Natural killer cell (primary cell): ENCODE measurements around the gene IZUMO1. TPM values are rescaled to one million over a fixed set of nuclear protein-coding genes. Genes with fewer than 3 reads are reported as not detected.
A peak's percentile ranks its signal among the peaks of the same experiment; 100 is the strongest.

ENCODE experiments used
- ATAC-seq, 3 donors: fragments of 150-1000 bp in 2 of 3; fragments of 200-7000 bp in 1 of 3; cut with Tn5 transposase; 1 replicate in 1 of 3; 2 replicates in 2 of 3; pipeline ENCODE4 v1.10.0; 2021; ENCODE audit warnings: mild to moderate bottlenecking in 2 of 3, moderate library complexity in 2 of 3
- DNase-seq, 2 donors: peaks; one replicate each; pipeline versions ENCODE4 v3.0.0 to v3.0.0-alpha.2; 2013 to 2021; ENCODE audit warnings: mixed read lengths in 1 of 2
- H3K27ac ChIP-seq: one replicate; pipeline ENCODE4 v1.5.1; 2013; ENCODE audit warnings: mild to moderate bottlenecking, low read length
- H3K27me3 ChIP-seq: one replicate; pipeline ENCODE4 v1.6.1; 2013; ENCODE audit warnings: low read length; ENCODE audit not compliant: control insufficient read depth, insufficient read depth
- H3K36me3 ChIP-seq: one replicate; pipeline ENCODE4 v1.6.1; 2013; ENCODE audit warnings: low read length; ENCODE audit not compliant: control insufficient read depth, insufficient read depth
- H3K4me1 ChIP-seq: one replicate; pipeline ENCODE4 v1.6.1; 2013; ENCODE audit warnings: low read length; ENCODE audit not compliant: control insufficient read depth, insufficient read depth
- H3K4me3 ChIP-seq: one replicate; pipeline ENCODE4 v1.5.1; 2013; ENCODE audit warnings: low read length
- H3K9me3 ChIP-seq: one replicate; pipeline ENCODE4 v1.6.1; 2013; ENCODE audit warnings: low read length; ENCODE audit not compliant: control insufficient read depth, insufficient read depth
- H3K27ac Mint-ChIP-seq, 2 donors: one replicate each; pipeline ENCODE4 v1.8.0; 2022; ENCODE audit warnings: mild to moderate bottlenecking in 2 of 2, mixed read lengths in 2 of 2, moderate library complexity in 1 of 2
- H3K27me3 Mint-ChIP-seq, 2 donors: one replicate each; pipeline ENCODE4 v1.8.0; 2022; ENCODE audit warnings: low read depth in 2 of 2, mixed read lengths in 2 of 2
- H3K36me3 Mint-ChIP-seq: one replicate; pipeline ENCODE4 v1.8.0; 2022; ENCODE audit warnings: mixed read lengths
- H3K4me1 Mint-ChIP-seq, 2 donors: one replicate each; pipeline ENCODE4 v1.8.0; 2022; ENCODE audit warnings: mixed read lengths in 2 of 2
- H3K4me3 Mint-ChIP-seq: one replicate; pipeline ENCODE4 v1.8.0; 2022; ENCODE audit warnings: mild to moderate bottlenecking, moderate library complexity, mixed read lengths
- H3K9me3 Mint-ChIP-seq, 2 donors: one replicate each; pipeline ENCODE4 v1.8.0; 2022; ENCODE audit warnings: mixed read lengths in 2 of 2
- CTCF ChIP-seq: fragments of 200-600 bp; IDR thresholded peaks from one replicate; pipeline ENCODE4 v1.8.0; 2022; ENCODE audit warnings: antibody characterized with exemption
- WGBS: methylation state at CpG from one replicate; pipeline ENCODE4 v1.1.7; 2013; ENCODE audit warnings: missing lambda C conversion rate; ENCODE audit not compliant: insufficient coverage; 5-methylcytosine and 5-hydroxymethylcytosine counted together
- intact Hi-C: fragments of 100-400 bp; cut with micrococcal nuclease; formaldehyde crosslinking; loops from one replicate; pipeline ENCODE4 v1.14.2; 2022
- total RNA-seq, 4 donors: library from RNA; stranded (reverse); fragments of 120-200 nt in 1 of 4; gene quantifications; one replicate each; pipeline versions ENCODE4 v1.2.3 to v1.2.4, GENCODE V29; 2013 to 2022

Gene IZUMO1
- total RNA-seq, 3 donors from 2014 or later (not counting 1 experiment from before 2014, with no cell fraction given) = not detected

GRCh38 chr19:48713041-48713863 is 33.5 kb downstream of the IZUMO1 start:
- no peak for TF ChIP-seq CTCF
- WGBS = 11% methylated on average over 21 of the region's 25 CpGs
- Mint-ChIP-seq H3K27ac (peak overlapping the region; percentile 58 to 68), H3K9me3 (no peaks in the 10 kb centered on the region), H3K4me1 (peaks cover 0 to 25% of the 10 kb centered on the region in 2 donors), H3K4me3 (peak overlapping the region; percentile 83), H3K27me3 (no peaks in the 10 kb centered on the region), H3K36me3 (no peaks in the 10 kb centered on the region)
- DNase-seq = peak in 1 of 2 donors; percentile 41
- intact Hi-C loops = no loop called here
- H3K27ac ChIP-seq = no peak overlapping the region
- no peaks in the 10 kb centered on the region for H3K9me3 ChIP-seq
- H3K4me1 ChIP-seq = peaks cover 21% of the 10 kb centered on the region
- no peaks in the 10 kb centered on the region for H3K36me3 ChIP-seq
- no peak for ATAC-seq
- H3K4me3 ChIP-seq = peak overlapping the region; percentile 78
- no peaks in the 10 kb centered on the region for H3K27me3 ChIP-seq

- H3K4me3 ChIP-seq = no peak overlapping the region
- intact Hi-C loops = no loop called here
- no peaks in the 10 kb centered on the region for H3K36me3 ChIP-seq
- H3K27me3 ChIP-seq = no peaks in the 10 kb centered on the region
- Mint-ChIP-seq H3K4me3 (no peak overlapping the region), H3K27me3 (no peaks in the 10 kb centered on the region), H3K9me3 (no peaks in the 10 kb centered on the region), H3K4me1 (peaks cover 0 to 25% of the 10 kb centered on the region in 2 donors), H3K27ac (no peak overlapping the region), H3K36me3 (no peaks in the 10 kb centered on the region)
- no peak overlapping the region for H3K27ac ChIP-seq
- H3K9me3 ChIP-seq = no peaks in the 10 kb centered on the region
- ATAC-seq (no peak), DNase-seq (no peak)
- H3K4me1 ChIP-seq = peaks cover 21% of the 10 kb centered on the region
- no peak for TF ChIP-seq CTCF
- WGBS = 95% methylated on average over 4 of the region's 4 CpGs
These were observed 35.5 kb downstream of the IZUMO1 start for GRCh38 chr19:48711106-48711662.

- no peak overlapping the region for H3K4me3 ChIP-seq
- WGBS = 94% methylated on average over 11 of the region's 11 CpGs
- H3K36me3 Mint-ChIP-seq = no peaks in the 10 kb centered on the region
- DNase-seq (no peak), ATAC-seq (no peak)
- no peaks in the 10 kb centered on the region for H3K27me3 Mint-ChIP-seq
- no peak overlapping the region for H3K4me3 Mint-ChIP-seq
- no peaks in the 10 kb centered on the region for H3K36me3 ChIP-seq
- no peak overlapping the region for H3K27ac Mint-ChIP-seq
- intact Hi-C loops = no loop called here
- H3K4me1 ChIP-seq = peaks cover 8% of the 10 kb centered on the region
- no peaks in the 10 kb centered on the region for H3K27me3 ChIP-seq
- no peaks in the 10 kb centered on the region for H3K9me3 Mint-ChIP-seq
- TF ChIP-seq CTCF = no peak
- no peak overlapping the region for H3K27ac ChIP-seq
- H3K4me1 Mint-ChIP-seq = peaks cover 0 to 8% of the 10 kb centered on the region in 2 donors
- H3K9me3 ChIP-seq = no peaks in the 10 kb centered on the region
These were observed 38.2 kb downstream of the IZUMO1 start for GRCh38 chr19:48708471-48708870.
